HCT116 (cell line): ENCODE measurements around the gene PLCE1. TPM values are rescaled to one million over a fixed set of nuclear protein-coding genes. Genes with fewer than 3 reads are reported as not detected.

Experiments
- ATAC-seq: fragments of 200-7000 bp; cut with Tn5 transposase; 2 replicates; pipeline ENCODE4 v1.9.1; 2020; ENCODE audit warnings: mild to moderate bottlenecking, moderate library complexity
- BruUV-seq: library from RNA; stranded (reverse); fragments of 400-500 nt; replicated peaks from 2 replicates; lab custom pipeline; 2021; lab: Mats Ljungman, UMichigan
- CTCF ChIA-PET: fragments of 300-600 bp; sonication (Branson Sonifier 250); formaldehyde crosslinking; loops from one replicate; lab custom pipeline; 2021; ENCODE audit warnings: antibody characterized with exemption; lab: Charles Lee
- POLR2A ChIA-PET: fragments of 300-600, 350-600 bp; sonication (Branson Sonifier 250); formaldehyde crosslinking; loops from one replicate; lab custom pipeline; 2021; ENCODE audit warnings: antibody characterized with exemption; lab: Charles Lee
- RAD21 ChIA-PET, 2 experiments: fragments of 300-600 bp; sonication (Branson Sonifier 250); formaldehyde crosslinking; loops; one replicate each; lab custom pipeline; 2023; ENCODE audit warnings: low total read pairs in 2 of 2; ENCODE audit not compliant: uncharacterized antibody in 2 of 2, unreplicated experiment in 2 of 2, low non-redundant PET in 1 of 2; lab: Charles Lee
- DNase-seq: peaks from one replicate; pipeline ENCODE4 v3.0.0-alpha.2; 2010; ENCODE audit warnings: low read depth, low spot score
- H2AFZ ChIP-seq: fragments of 200-600 bp; shearing (Covaris generic), sonication (generic); 2 replicates; pipeline ENCODE4 v1.6.1; 2017; ENCODE audit warnings: low read depth, mixed run types, mixed read lengths, antibody characterized with exemption, low read length; ENCODE audit not compliant: poor library complexity, severe bottlenecking
- H3K27ac ChIP-seq: 2 replicates; pipeline ENCODE4 v1.5.1; 2012; ENCODE audit warnings: low read depth, low read length
- H3K27me3 ChIP-seq: fragments of 200-600 bp; sonication (generic); 2 replicates; pipeline ENCODE4 v1.6.1; 2016; ENCODE audit warnings: mixed run types, low read length, mixed read lengths; ENCODE audit not compliant: insufficient read depth
- H3K36me3 ChIP-seq, 2 experiments: fragments of 200-500 bp in 1 of 2; fragments of 200-600 bp in 1 of 2; sonication (Bioruptor generic) in 1 of 2; sonication (generic) in 1 of 2; 2 replicates each; pipeline versions ENCODE4 v1.5.1 to v1.6.1; 2014 to 2016; ENCODE audit warnings: low read length in 2 of 2, inconsistent platforms in 1 of 2, mixed read lengths in 1 of 2, mixed run types in 1 of 2; ENCODE audit not compliant: insufficient read depth in 2 of 2, control insufficient read depth in 1 of 2
- H3K4me1 ChIP-seq, 2 experiments: fragments of 200-600 bp in 1 of 2; sonication (generic) in 1 of 2; 2 replicates each; pipeline versions ENCODE4 v1.5.1 to v1.6.1; 2012 to 2017; ENCODE audit warnings: low read length in 2 of 2, inconsistent platforms in 1 of 2, mild to moderate bottlenecking in 1 of 2, mixed read lengths in 1 of 2, mixed run types in 1 of 2, moderate library complexity in 1 of 2; ENCODE audit not compliant: insufficient read depth in 2 of 2, control insufficient read depth in 1 of 2
- H3K4me2 ChIP-seq: fragments of 200-600 bp; sonication (generic); 2 replicates; pipeline ENCODE4 v1.6.1; 2017; ENCODE audit warnings: mixed run types, low read length, mixed read lengths
- H3K4me3 ChIP-seq, 2 experiments: fragments of 200-600 bp in 1 of 2; sonication (generic) in 1 of 2; replicated peaks in 1 of 2; 2 replicates each; pipeline ENCODE4 v1.5.1; 2011 to 2016; ENCODE audit warnings: low read length in 2 of 2, control low read depth in 1 of 2, low read depth in 1 of 2, mild to moderate bottlenecking in 1 of 2, mixed read lengths in 1 of 2, mixed run types in 1 of 2
- H3K79me2 ChIP-seq: fragments of 200-600 bp; sonication (generic); 2 replicates; pipeline ENCODE4 v1.6.1; 2017; ENCODE audit warnings: mild to moderate bottlenecking, mixed run types, low read length, moderate library complexity, mixed read lengths; ENCODE audit not compliant: insufficient read depth
- H3K9ac ChIP-seq: fragments of 200-600 bp; sonication (generic); 2 replicates; pipeline ENCODE4 v1.6.1; 2016; ENCODE audit warnings: low read length, mixed read lengths
- H3K9me2 ChIP-seq: fragments of 200-600 bp; sonication (generic), shearing (Covaris generic); 2 replicates; pipeline ENCODE4 v1.6.1; 2017; ENCODE audit warnings: mixed run types, mild to moderate bottlenecking, moderate library complexity; ENCODE audit not compliant: insufficient read depth
- H3K9me3 ChIP-seq, 2 experiments: fragments of 200-500 bp in 1 of 2; fragments of 200-600 bp in 1 of 2; sonication (Bioruptor generic) in 1 of 2; sonication (generic) in 1 of 2; 2 replicates each; pipeline ENCODE4 v1.6.1; 2014 to 2017; ENCODE audit warnings: low read length in 2 of 2, mixed read lengths in 2 of 2, inconsistent platforms in 1 of 2, low read depth in 1 of 2, mild to moderate bottlenecking in 1 of 2, mixed run types in 1 of 2, moderate library complexity in 1 of 2; ENCODE audit not compliant: control insufficient read depth in 1 of 2, insufficient read depth in 1 of 2
- H4K20me1 ChIP-seq: fragments of 200-600 bp; sonication (generic), shearing (Covaris generic); 2 replicates; pipeline ENCODE4 v1.6.1; 2017; ENCODE audit warnings: mixed run types, mild to moderate bottlenecking, moderate library complexity; ENCODE audit not compliant: insufficient read depth
- ATF3 ChIP-seq: IDR thresholded peaks from 2 replicates; pipeline ENCODE4 v1.6.1; 2012
- CTCF ChIP-seq, 3 experiments: fragments of 200-600 bp in 1 of 3; sonication (generic) in 1 of 3; IDR thresholded peaks in 2 of 3; conservative IDR thresholded peaks in 1 of 3; 2 replicates each; pipeline ENCODE4 v1.5.1; 2012 to 2017; ENCODE audit warnings: low read depth in 2 of 3, low read length in 2 of 3, antibody characterized with exemption in 1 of 3, borderline replicate concordance in 1 of 3, control low read depth in 1 of 3, mild to moderate bottlenecking in 1 of 3, mixed read lengths in 1 of 3, mixed run types in 1 of 3, moderate library complexity in 1 of 3; ENCODE audit not compliant: insufficient read depth in 1 of 3
- ELF1 ChIP-seq: IDR thresholded peaks from 2 replicates; pipeline ENCODE4 v1.6.1; 2012; ENCODE audit warnings: low read depth, borderline replicate concordance
- EZH2phosphoT487 ChIP-seq: fragments of 200-600 bp; IDR thresholded peaks from 2 replicates; pipeline ENCODE4 v1.6.1; 2018; ENCODE audit warnings: antibody characterized with exemption, borderline replicate concordance
- FOSL1 ChIP-seq: IDR thresholded peaks from 2 replicates; pipeline ENCODE4 v1.6.1; 2012; ENCODE audit warnings: low read depth
- POLR2AphosphoS5 ChIP-seq: IDR thresholded peaks from 2 replicates; pipeline ENCODE4 v1.6.1; 2011; ENCODE audit warnings: mild to moderate bottlenecking, low read depth, low read length, moderate library complexity
- RAD21 ChIP-seq: IDR thresholded peaks from 2 replicates; pipeline ENCODE4 v1.6.1; 2012; ENCODE audit warnings: low read depth, mild to moderate bottlenecking
- SIN3A ChIP-seq: IDR thresholded peaks from 2 replicates; pipeline ENCODE4 v1.6.1; 2012; ENCODE audit warnings: low read depth
- SP1 ChIP-seq: IDR thresholded peaks from 2 replicates; pipeline ENCODE4 v1.6.1; 2012; ENCODE audit warnings: low read depth
- TCF7L2 ChIP-seq: IDR thresholded peaks from 2 replicates; pipeline ENCODE4 v1.7.0; 2011; ENCODE audit warnings: borderline replicate concordance, inconsistent platforms; ENCODE audit not compliant: insufficient read depth, insufficient read length; ENCODE audit errors: extremely low read depth
- ZBTB33 ChIP-seq: IDR thresholded peaks from 2 replicates; pipeline ENCODE4 v1.6.1; 2011; ENCODE audit warnings: mild to moderate bottlenecking, low read length, moderate library complexity; ENCODE audit not compliant: insufficient replicate concordance; ENCODE audit errors: extremely low read depth
- ZNF274 ChIP-seq: fragments of 200-500 bp; sonication (Bioruptor generic); IDR thresholded peaks from 2 replicates; pipeline ENCODE4 v1.6.1; 2014; ENCODE audit warnings: mild to moderate bottlenecking, low read depth, low read length, inconsistent platforms
- intact Hi-C: fragments of 100-400 bp; cut with micrococcal nuclease; formaldehyde crosslinking; loops from 2 replicates; pipeline ENCODE4 v1.10.0; 2022
- total RNA-seq: library from RNA; stranded (reverse); gene quantifications from one replicate; pipeline ENCODE4 v1.2.1, GENCODE V29; 2021; ENCODE audit not compliant: unreplicated experiment

Gene PLCE1
- total RNA-seq, 1 experiment from 2014 or later: 2.5 TPM

GRCh38 chr10:94024407-94024806, 30.7 kb downstream of the PLCE1 start:
- CTCF ChIA-PET: no interaction called here
- Histone ChIP-seq H3K9me3 (peaks cover 0 to 3% of the 10 kb centered on the region in 2 experiments; a peak in 2 of 4 replicates), H3K4me3 (no peak overlapping the region), H3K9me2 (no peaks in the 10 kb centered on the region), H4K20me1 (no peaks in the 10 kb centered on the region), H3K4me1 (no peaks in the 10 kb centered on the region)
- DNase-seq: no peak
- POLR2A ChIA-PET: no interaction called here
- no peak for ATAC-seq
- BruUV-seq: no TSS peak
- intact Hi-C loops: no loop called here
- TF ChIP-seq SIN3A (no peak), ZBTB33 (no peak), ELF1 (no peak), SP1 (no peak), ATF3 (no peak), TCF7L2 (no peak), RAD21 (no peak), ZNF274 (no peak), POLR2AphosphoS5 (no peak), CTCF (IDR thresholded peaks at IDR 0.05 in 2 of 3, conservative IDR thresholded peaks at IDR 0.05 in 1 of 3; ENCODE audit: borderline replicate concordance in 1 of 3, insufficient read depth in 1 of 3, low read depth in 2 of 3, low read length in 2 of 3) (no peak), EZH2phosphoT487 (no peak), FOSL1 (no peak)
- TF ChIP-seq, all 23 proteins: peak for 0
- Histone ChIP-seq H3K9ac (no peak overlapping the region), H3K27ac (no peak overlapping the region), H3K36me3 (no peaks in the 10 kb centered on the region), H3K27me3 (no peaks in the 10 kb centered on the region), H3K4me2 (no peak overlapping the region), H3K79me2 (no peaks in the 10 kb centered on the region), H2AFZ (no peak overlapping the region)
- RAD21 ChIA-PET: no interaction called here
